ENCODE data around the gene IL11.

IL11 gene

DNA sequence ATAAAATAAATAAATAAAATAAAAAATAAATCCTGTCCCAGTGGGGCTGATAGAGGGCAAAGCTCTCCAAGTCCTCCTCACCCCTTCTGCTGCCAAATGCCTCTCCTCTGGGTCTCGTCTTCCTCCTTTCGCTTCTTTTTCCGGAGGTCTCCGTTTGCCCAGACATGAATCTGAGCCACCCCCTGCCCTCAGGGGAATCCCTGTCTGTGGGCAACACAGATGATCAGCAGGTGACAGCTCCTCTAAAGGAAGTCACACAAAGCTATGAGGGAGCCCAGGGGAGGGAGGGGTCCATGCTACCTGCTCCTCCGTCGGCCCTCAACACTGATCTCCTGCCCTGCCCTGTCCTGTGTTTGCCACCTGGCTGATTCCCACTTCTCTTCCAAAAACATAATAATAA lies 45.6 kb downstream of the IL11 start:
- DNase-seq (ENCODE audit: low read depth), result no peak

DNA sequence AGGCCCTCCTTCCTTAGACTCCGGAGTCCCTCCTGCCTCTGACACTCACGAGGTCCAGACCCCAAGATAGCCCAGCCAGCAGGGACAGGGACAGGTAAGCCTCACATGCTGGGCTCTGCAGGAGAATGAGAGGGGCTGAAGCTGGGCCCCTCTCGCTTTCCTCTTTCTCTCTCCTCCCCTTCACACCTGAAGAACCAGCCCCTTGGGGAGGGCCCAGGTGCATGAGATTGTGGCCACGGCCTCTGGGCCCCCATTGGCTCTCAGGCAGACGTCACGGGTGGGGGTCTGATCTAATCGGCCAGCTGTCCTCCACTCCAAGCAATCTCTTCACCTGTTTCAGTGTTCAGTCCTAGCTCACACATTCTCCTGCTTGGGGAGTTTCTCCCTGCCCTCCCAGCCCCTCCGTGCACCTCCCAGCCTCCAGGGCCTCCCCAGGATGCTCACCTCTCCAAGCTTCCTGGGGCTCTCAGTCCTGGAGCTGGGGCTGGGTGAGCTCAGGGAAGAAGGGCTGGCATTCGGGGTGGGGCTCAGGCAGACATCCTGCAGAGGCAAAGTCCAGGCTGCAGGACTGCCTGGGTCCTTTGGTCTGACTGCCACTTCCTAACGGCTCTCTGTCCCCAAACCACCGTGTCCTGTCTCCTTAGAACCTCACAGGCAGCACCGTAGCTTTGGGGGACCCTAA lies 47.9 kb downstream of the IL11 start:
- DNase-seq (ENCODE audit: low read depth), result no peak

DNA sequence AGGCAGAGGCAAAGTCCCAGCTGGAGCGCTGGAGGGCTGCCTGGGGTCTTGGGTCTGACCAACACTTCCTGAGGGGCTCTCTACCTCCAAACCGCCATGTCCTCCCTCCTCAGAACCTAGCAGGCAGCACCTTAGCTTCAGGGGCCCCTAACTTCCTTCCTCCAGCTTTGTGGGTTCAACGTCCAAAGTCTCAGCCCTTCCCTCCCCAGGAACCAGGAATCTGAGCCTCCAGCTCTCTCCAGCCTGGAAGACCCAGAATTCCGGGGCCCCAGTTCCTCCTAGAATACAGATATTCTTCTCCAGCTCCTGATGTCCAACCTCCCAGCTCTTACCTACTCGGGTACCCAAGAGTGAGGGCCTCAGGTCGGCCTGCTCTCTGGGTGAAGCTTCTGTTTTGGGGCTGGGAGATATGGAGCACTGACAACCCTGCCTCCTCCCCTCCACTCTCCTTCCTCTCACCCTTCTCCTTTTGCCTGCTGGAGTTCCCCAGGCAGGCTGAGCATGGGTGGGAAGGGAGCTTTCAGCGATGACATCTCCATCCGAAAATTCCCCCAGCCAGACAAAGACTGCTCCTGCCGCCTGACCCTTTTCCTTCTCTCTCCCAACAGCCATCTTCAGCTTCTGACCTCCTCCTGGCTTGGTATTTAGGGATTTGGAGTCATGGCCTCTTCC lies 48.7 kb downstream of the IL11 start:
- DNase-seq (ENCODE audit: low read depth), result no peak

DNA sequence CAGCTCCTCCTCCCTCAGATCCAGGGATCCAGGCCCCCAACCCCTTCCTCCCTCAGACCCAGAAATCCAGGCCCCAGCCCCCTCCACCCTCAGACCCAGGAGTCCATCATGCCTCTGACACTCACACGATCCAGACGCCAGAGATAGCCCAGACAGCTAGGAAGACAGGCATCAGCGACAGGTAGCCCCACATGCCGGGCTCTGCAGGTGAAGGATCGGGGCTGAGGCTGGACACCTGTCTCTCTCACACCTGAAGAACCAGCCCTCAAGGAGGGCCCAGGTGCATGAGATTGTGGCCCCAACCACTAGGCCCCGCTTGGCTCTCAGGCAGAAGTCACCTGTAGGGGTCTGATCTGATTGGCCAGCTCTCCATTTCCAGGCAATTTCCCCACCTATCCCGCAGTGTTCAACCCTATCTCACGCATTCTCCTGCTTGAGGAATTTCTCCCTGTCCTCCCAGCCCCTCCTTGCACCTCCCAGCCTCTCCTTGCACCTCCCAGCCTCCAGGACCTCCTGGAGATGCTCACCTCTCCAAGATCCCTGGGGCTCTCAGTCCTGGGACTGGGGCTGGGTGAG lies 49.3 kb downstream of the IL11 start:
- DNase-seq (ENCODE audit: low read depth), result no peak

DNA sequence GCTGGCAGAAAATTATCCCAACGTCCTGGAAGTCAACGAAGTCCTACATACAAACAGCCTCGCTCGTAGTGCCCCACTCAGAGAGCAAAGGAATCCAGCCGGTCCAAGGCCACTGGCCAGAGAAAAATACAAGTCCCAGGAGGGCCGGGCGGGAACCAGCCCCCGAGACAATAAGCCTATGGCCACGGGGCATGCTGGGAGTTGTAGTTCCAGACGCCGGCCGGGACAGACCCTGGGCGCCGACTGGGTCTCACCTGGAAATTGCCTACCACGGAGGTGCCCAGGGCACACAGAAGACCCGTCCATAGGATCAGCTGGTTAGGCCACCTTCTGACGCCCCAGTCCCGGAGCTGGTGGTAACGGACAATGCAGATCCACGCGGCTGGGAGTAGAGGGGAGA lies 50.5 kb downstream of the IL11 start:
- DNase-seq (ENCODE audit: low read depth), result peak; percentile 38

DNA sequence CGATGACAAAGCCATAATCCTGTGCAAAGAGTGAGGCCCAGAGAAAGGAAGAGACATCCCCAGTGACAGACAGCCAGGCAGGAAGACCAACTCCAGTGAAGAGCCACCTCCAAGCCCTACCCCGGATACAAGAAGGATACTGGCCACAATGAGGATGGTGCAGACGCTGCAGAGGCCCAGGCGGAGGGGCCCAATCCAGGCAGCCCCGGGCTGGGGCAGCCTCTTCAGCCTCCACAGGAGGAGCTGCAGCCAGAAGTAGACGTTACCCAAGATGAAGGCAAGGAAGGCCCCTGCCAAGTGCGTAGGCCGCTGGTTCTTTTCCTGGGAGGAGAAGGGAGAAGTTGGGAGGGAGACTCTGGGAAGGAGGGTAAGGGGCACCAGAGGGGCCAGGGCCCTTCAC lies 53.6 kb downstream of the IL11 start:
- DNase-seq (ENCODE audit: low read depth), result no peak

DNA sequence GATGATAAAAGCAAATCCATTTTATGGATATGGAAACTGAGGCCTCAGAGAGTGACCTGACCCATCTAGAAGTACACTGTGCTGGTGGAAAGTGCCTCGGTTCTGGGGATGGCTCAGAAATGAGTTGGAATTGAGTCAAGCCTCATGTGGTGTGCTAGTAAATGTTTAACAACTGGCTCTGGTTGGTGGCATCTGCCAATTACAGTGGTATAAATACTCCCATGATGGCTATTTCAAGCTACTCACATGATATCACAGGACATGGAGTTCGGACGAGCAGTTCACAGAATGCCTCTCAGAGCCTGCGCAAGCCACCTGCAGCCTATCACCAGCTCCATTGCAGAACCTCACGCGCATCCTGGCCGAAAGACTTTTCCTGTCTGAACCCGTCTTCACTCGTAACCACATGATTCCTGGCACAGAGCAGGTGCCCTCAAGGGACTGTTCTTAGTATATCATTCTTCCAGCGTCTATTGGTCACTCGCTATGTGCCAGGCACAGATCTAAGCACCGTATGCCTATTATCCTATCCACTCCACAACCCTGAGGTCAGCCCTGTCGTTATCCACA lies 54.2 kb downstream of the IL11 start:
- no peak for DNase-seq (ENCODE audit: low read depth)

DNA sequence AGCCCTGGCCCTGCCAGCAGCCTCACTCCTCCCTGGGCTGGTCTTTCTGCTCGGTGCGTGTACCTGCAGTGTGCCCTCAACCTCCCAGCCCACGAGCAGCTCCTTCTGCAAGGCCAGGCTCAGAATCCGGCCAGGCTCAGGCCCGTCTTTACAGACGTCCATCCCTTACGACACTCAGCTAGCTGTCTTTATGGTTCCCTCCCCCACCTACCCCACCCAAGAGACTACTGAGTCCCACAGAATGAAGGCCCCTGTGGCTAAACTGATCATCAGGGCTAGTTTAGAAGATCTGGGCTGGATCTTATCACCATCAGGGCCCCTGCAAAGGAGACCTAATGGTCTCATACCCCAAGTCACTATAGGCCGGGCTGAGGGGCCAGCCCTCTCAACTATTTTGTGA lies 55.9 kb downstream of the IL11 start:
- DNase-seq (ENCODE audit: low read depth), result no peak

Data from amniotic epithelial cell (primary cell).